Measurements from ENCODE around the gene PFDN2.

- TF ChIP-seq, protein P1, sequence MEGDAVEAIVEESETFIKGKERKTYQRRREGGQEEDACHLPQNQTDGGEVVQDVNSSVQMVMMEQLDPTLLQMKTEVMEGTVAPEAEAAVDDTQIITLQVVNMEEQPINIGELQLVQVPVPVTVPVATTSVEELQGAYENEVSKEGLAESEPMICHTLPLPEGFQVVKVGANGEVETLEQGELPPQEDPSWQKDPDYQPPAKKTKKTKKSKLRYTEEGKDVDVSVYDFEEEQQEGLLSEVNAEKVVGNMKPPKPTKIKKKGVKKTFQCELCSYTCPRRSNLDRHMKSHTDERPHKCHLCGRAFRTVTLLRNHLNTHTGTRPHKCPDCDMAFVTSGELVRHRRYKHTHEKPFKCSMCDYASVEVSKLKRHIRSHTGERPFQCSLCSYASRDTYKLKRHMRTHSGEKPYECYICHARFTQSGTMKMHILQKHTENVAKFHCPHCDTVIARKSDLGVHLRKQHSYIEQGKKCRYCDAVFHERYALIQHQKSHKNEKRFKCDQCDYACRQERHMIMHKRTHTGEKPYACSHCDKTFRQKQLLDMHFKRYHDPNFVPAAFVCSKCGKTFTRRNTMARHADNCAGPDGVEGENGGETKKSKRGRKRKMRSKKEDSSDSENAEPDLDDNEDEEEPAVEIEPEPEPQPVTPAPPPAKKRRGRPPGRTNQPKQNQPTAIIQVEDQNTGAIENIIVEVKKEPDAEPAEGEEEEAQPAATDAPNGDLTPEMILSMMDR (IDR thresholded peaks at IDR 0.05): peak in 3 of 6 experiments; percentile 17 to 41 (median 30)
- TF ChIP-seq POLR2A (IDR thresholded peaks at IDR 0.05): peak in 1 of 2 donors; percentile 77
Measured at GRCh38 chr1:161159087-161159912, 41.5 kb upstream of the PFDN2 start, which contains the start of gene USP21.

Measured in thyroid gland (tissue), 4 donors.